ENCODE data around the gene ACTA1. TPM values are rescaled to one million over a fixed set of nuclear protein-coding genes. Genes with fewer than 3 reads are reported as not detected.

ACTA1 gene
- total RNA-seq, 1 experiment from 2014 or later: 0.34 TPM

Other genes starting within 250 kb of the ACTA1 start
- gene RAB4A, start 163.0 kb downstream of the ACTA1 start, total RNA-seq (2014; rRNA removed): 14.3 and 17.1 TPM in 2 replicates
- gene CCSAP, start 91.0 kb downstream of the ACTA1 start, total RNA-seq (2014; rRNA removed): 11.0 and 11.7 TPM in 2 replicates
- 33.3 and 36.3 TPM in 2 replicates for gene NUP133, start 74.2 kb upstream of the ACTA1 start, total RNA-seq (2014; rRNA removed)
- 21.6 and 23.1 TPM in 2 replicates for gene ABCB10, start 124.6 kb upstream of the ACTA1 start, total RNA-seq (2014; rRNA removed)
- 15.0 and 18.6 TPM in 2 replicates for gene TAF5L, start 192.0 kb upstream of the ACTA1 start, total RNA-seq (2014; rRNA removed)
- gene URB2, start 192.2 kb upstream of the ACTA1 start, total RNA-seq (2014; rRNA removed): 14.1 and 17.2 TPM in 2 replicates

All from LHCN-M2 (cell line).